Activated naive CD8-positive, alpha-beta T cell treated with anti-CD3 and anti-CD28 coated beads, Interleukin-2, amount 50 U/mL, for 24 hours (primary cell): ENCODE results near the gene GATD1.

Experiments
- ATAC-seq: fragments of 150-1000 bp; cut with Tn5 transposase; one replicate; pipeline ENCODE4 v1.10.0; 2021
- DNase-seq: peaks from one replicate; pipeline ENCODE4 v3.0.0; 2021
- H3K27ac Mint-ChIP-seq: one replicate; pipeline ENCODE4 v1.8.0; 2021; ENCODE audit warnings: mild to moderate bottlenecking, mixed read lengths
- H3K27me3 Mint-ChIP-seq: one replicate; pipeline ENCODE4 v1.8.0; 2021; ENCODE audit warnings: mixed read lengths
- H3K36me3 Mint-ChIP-seq: one replicate; pipeline ENCODE4 v1.8.0; 2021; ENCODE audit warnings: low read depth, mixed read lengths
- H3K4me1 Mint-ChIP-seq: one replicate; pipeline ENCODE4 v1.8.0; 2021; ENCODE audit warnings: mixed read lengths
- H3K4me3 Mint-ChIP-seq: one replicate; pipeline ENCODE4 v1.8.0; 2021; ENCODE audit warnings: mild to moderate bottlenecking, moderate library complexity, mixed read lengths
- H3K9me3 Mint-ChIP-seq: one replicate; pipeline ENCODE4 v1.8.0; 2021; ENCODE audit warnings: mixed read lengths

Gene GATD1

GRCh38 chr11:794013-794765 lies 16.9 kb upstream of the GATD1 start:
- H3K27ac Mint-ChIP-seq = no peak overlapping the region
- H3K36me3 Mint-ChIP-seq = peaks cover 4% of the 10 kb centered on the region
- H3K9me3 Mint-ChIP-seq = no peaks in the 10 kb centered on the region
- peak overlapping the region; percentile 53 for H3K4me3 Mint-ChIP-seq
- no peaks in the 10 kb centered on the region for H3K27me3 Mint-ChIP-seq
- DNase-seq = no peak
- H3K4me1 Mint-ChIP-seq = peaks cover 6% of the 10 kb centered on the region
- ATAC-seq = no peak

- no peak for DNase-seq
- Mint-ChIP-seq H3K27me3 (peaks cover 2% of the 10 kb centered on the region), H3K27ac (no peak overlapping the region), H3K36me3 (peaks cover 4% of the 10 kb centered on the region), H3K4me1 (peaks cover 6% of the 10 kb centered on the region), H3K9me3 (no peaks in the 10 kb centered on the region), H3K4me3 (no peak overlapping the region)
- ATAC-seq = no peak
These were observed 16.3 kb upstream of the GATD1 start for GRCh38 chr11:793556-793955.

- Mint-ChIP-seq H3K36me3 (peaks cover 4% of the 10 kb centered on the region), H3K27me3 (peaks cover 2% of the 10 kb centered on the region), H3K4me1 (peaks cover 7% of the 10 kb centered on the region), H3K27ac (no peak overlapping the region), H3K4me3 (no peak overlapping the region), H3K9me3 (no peaks in the 10 kb centered on the region)
- DNase-seq (no peak), ATAC-seq (no peak)
These were observed 15.6 kb upstream of the GATD1 start for GRCh38 chr11:792873-793272.

GRCh38 chr11:792535-792821 lies 15.2 kb upstream of the GATD1 start:
- Mint-ChIP-seq H3K4me1 (peaks cover 9% of the 10 kb centered on the region), H3K4me3 (no peak overlapping the region), H3K36me3 (peaks cover 4% of the 10 kb centered on the region), H3K27me3 (peaks cover 2% of the 10 kb centered on the region), H3K9me3 (no peaks in the 10 kb centered on the region), H3K27ac (no peak overlapping the region)
- no peak for ATAC-seq
- no peak for DNase-seq

- Mint-ChIP-seq H3K4me1 (peaks cover 9% of the 10 kb centered on the region), H3K27me3 (peaks cover 2% of the 10 kb centered on the region), H3K4me3 (no peak overlapping the region), H3K36me3 (peaks cover 4% of the 10 kb centered on the region), H3K9me3 (no peaks in the 10 kb centered on the region), H3K27ac (no peak overlapping the region)
- DNase-seq (no peak), ATAC-seq (no peak)
These were observed 14.6 kb upstream of the GATD1 start for GRCh38 chr11:791658-792534.

GRCh38 chr11:790721-791564 lies 13.7 kb upstream of the GATD1 start:
- DNase-seq = no peak

GRCh38 chr11:789943-790342 lies 12.7 kb upstream of the GATD1 start, which contains the start of gene CEND1:
Gene CEND1 (minus strand): TSS chr11:790090. CDS start chr11:788576, 1,514 bp downstream.
- Mint-ChIP-seq H3K27me3 (peaks cover 2% of the 10 kb centered on the region), H3K4me3 (peak within 1 kb of the TSS; percentile 26), H3K36me3 (peaks cover 3% of the 10 kb centered on the region), H3K4me1 (peaks cover 2% of the 10 kb centered on the region), H3K9me3 (no peaks in the 10 kb centered on the region), H3K27ac (peak within 1 kb of the TSS; percentile 46)
- DNase-seq = peak; percentile 61
- ATAC-seq = peak; percentile 21

More at GRCh38 chr11:790721-791564, 13.7 kb upstream of the GATD1 start:
- H3K9me3 Mint-ChIP-seq = no peaks in the 10 kb centered on the region
- H3K4me3 Mint-ChIP-seq = no peak overlapping the region
- H3K27ac Mint-ChIP-seq = peak overlapping the region; percentile 46
- H3K4me1 Mint-ChIP-seq = peaks cover 2% of the 10 kb centered on the region
- peak; percentile 15 for ATAC-seq
- H3K36me3 Mint-ChIP-seq = peaks cover 3% of the 10 kb centered on the region
- peaks cover 2% of the 10 kb centered on the region for H3K27me3 Mint-ChIP-seq

GRCh38 chr11:788953-789940 lies 12.0 kb upstream of the GATD1 start:
- H3K4me1 Mint-ChIP-seq = peaks cover 2% of the 10 kb centered on the region
- H3K27me3 Mint-ChIP-seq = peaks cover 2% of the 10 kb centered on the region
- peak overlapping the region; percentile 26 for H3K4me3 Mint-ChIP-seq
- H3K9me3 Mint-ChIP-seq = no peaks in the 10 kb centered on the region
- H3K27ac Mint-ChIP-seq = no peak overlapping the region
- peaks cover 3% of the 10 kb centered on the region for H3K36me3 Mint-ChIP-seq
- DNase-seq (no peak), ATAC-seq (no peak)

GRCh38 chr11:788009-788640 lies 10.8 kb upstream of the GATD1 start:
- H3K36me3 Mint-ChIP-seq = peaks cover 3% of the 10 kb centered on the region
- ATAC-seq (no peak), DNase-seq (no peak)
- H3K27me3 Mint-ChIP-seq = peaks cover 2% of the 10 kb centered on the region
- H3K4me1 Mint-ChIP-seq = peaks cover 5% of the 10 kb centered on the region
- H3K4me3 Mint-ChIP-seq = no peak overlapping the region
- no peak overlapping the region for H3K27ac Mint-ChIP-seq
- H3K9me3 Mint-ChIP-seq = no peaks in the 10 kb centered on the region

- peaks cover 3% of the 10 kb centered on the region for H3K36me3 Mint-ChIP-seq
- H3K9me3 Mint-ChIP-seq = no peaks in the 10 kb centered on the region
- no peak overlapping the region for H3K4me3 Mint-ChIP-seq
- DNase-seq (no peak), ATAC-seq (no peak)
- peaks cover 5% of the 10 kb centered on the region for H3K4me1 Mint-ChIP-seq
- peaks cover 2% of the 10 kb centered on the region for H3K27me3 Mint-ChIP-seq
- no peak overlapping the region for H3K27ac Mint-ChIP-seq
These were observed 9.9 kb upstream of the GATD1 start for GRCh38 chr11:787084-787675.

- Mint-ChIP-seq H3K4me1 (peaks cover 5% of the 10 kb centered on the region), H3K27ac (no peak overlapping the region), H3K4me3 (no peak overlapping the region), H3K36me3 (peaks cover 3% of the 10 kb centered on the region), H3K27me3 (peaks cover 2% of the 10 kb centered on the region), H3K9me3 (no peaks in the 10 kb centered on the region)
- DNase-seq = no peak
- ATAC-seq = no peak
These were observed 9.2 kb upstream of the GATD1 start for GRCh38 chr11:786235-787083.

GRCh38 chr11:783581-784015 lies 6.3 kb upstream of the GATD1 start:
- H3K4me3 Mint-ChIP-seq = no peak overlapping the region
- H3K4me1 Mint-ChIP-seq = peaks cover 5% of the 10 kb centered on the region
- ATAC-seq (peak; percentile 79), DNase-seq (peak; percentile 57)
- H3K27ac Mint-ChIP-seq = no peak overlapping the region
- H3K36me3 Mint-ChIP-seq = no peaks in the 10 kb centered on the region
- H3K9me3 Mint-ChIP-seq = no peaks in the 10 kb centered on the region
- H3K27me3 Mint-ChIP-seq = no peaks in the 10 kb centered on the region
